ENCODE results near the gene GRB2.

DNA sequence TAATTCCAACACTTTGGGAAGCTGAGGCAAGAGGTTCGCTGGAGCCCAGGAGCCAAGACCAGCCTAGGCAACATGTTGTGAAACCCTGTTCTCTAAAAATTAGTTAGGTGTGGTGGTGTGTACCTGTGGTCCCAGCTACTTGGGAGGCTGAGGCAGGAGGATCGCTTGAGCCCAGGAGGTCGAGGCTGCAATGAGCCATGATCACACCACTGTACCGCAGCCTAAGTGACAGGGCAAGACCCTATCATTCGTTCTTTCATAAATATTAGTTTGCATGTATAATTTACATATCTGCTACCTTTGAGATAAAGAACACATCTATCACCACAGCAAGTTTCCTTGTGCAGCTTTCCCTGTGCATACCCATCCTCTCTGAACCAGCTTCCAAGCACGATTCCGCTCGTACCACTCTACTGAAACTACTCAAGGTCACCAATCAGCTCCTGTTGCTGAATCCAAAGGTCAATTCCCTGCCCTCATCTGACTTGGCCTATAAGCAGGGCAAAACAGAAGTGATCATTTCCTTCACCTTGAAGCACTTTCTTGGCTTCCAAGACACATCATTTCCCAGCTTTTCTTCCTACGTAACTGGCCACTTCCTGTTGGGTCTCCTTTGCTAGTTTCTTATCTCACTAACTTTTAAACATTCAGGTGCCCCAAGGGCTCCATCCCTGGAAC lies 49.1 kb downstream of the GRB2 start:
- TF ChIP-seq YY1 (IDR thresholded peaks at IDR 0.05; ENCODE audit: insufficient read depth, insufficient read length) (no peak), SUZ12 (IDR thresholded peaks at IDR 0.05; ENCODE audit: extremely low read depth, insufficient read depth, insufficient read length) (no peak), ZNF274 (IDR thresholded peaks at IDR 0.05; ENCODE audit: low read depth, low read length) (no peak)
